GM23338 (cell line): ENCODE data around the gene ZNF106.

ENCODE experiments used
- CREB1 ChIP-seq: fragments of 250-450 bp; sonication (Bioruptor Pico); IDR thresholded peaks from 2 replicates; pipeline ENCODE4 v1.5.0; 2020; ENCODE audit warnings: low read depth, mild to moderate bottlenecking, moderate library complexity
- CTCF ChIP-seq, 2 experiments: fragments of 200-600 bp in 1 of 2; sonication (generic) in 1 of 2; conservative IDR thresholded peaks; 2 replicates each; pipeline versions ENCODE4 v1.5.1 to v1.6.1; 2016 to 2017; ENCODE audit warnings: antibody characterized with exemption in 2 of 2, low read depth in 2 of 2, mild to moderate bottlenecking in 2 of 2, moderate library complexity in 1 of 2
- ETS1 ChIP-seq: IDR thresholded peaks from 2 replicates; pipeline ENCODE4 v1.6.1; 2016; ENCODE audit warnings: antibody characterized with exemption
- EZH2 ChIP-seq: fragments of 200-600 bp; sonication (generic); IDR thresholded peaks from one replicate; pipeline ENCODE4 v1.8.0; 2017; ENCODE audit warnings: antibody characterized with exemption, mild to moderate bottlenecking, low read depth; ENCODE audit not compliant: unreplicated experiment
- EZH2phosphoT487 ChIP-seq: fragments of 200-600 bp; sonication (generic); IDR thresholded peaks from one replicate; pipeline ENCODE4 v1.8.1; 2018; ENCODE audit warnings: antibody characterized with exemption; ENCODE audit not compliant: unreplicated experiment
- JUNB ChIP-seq: IDR thresholded peaks from one replicate; pipeline ENCODE4 v1.6.1; 2016; ENCODE audit warnings: antibody characterized with exemption; ENCODE audit not compliant: unreplicated experiment
- NANOG ChIP-seq: IDR thresholded peaks from 2 replicates; pipeline ENCODE4 v1.6.1; 2016; ENCODE audit warnings: antibody characterized with exemption, borderline replicate concordance
- POLR2AphosphoS5 ChIP-seq: IDR thresholded peaks from 2 replicates; pipeline ENCODE4 v1.6.1; 2016; ENCODE audit warnings: antibody characterized with exemption, low read depth
- STAT1 ChIP-seq: IDR thresholded peaks from one replicate; pipeline ENCODE4 v1.6.1; 2016; ENCODE audit warnings: antibody characterized with exemption; ENCODE audit not compliant: unreplicated experiment
- ZNF114 ChIP-seq: fragments of 250-450 bp; sonication (Bioruptor Pico); IDR thresholded peaks from 2 replicates; pipeline ENCODE4 v1.5.0; 2020; ENCODE audit warnings: mild to moderate bottlenecking, moderate library complexity
- ZNF331 ChIP-seq: fragments of 250-450 bp; sonication (Bioruptor Pico); IDR thresholded peaks from 2 replicates; pipeline ENCODE4 v1.5.0; 2020; ENCODE audit warnings: low read depth, mild to moderate bottlenecking, moderate library complexity
- ZNF462 ChIP-seq: fragments of 250-450 bp; sonication (Bioruptor Pico); IDR thresholded peaks from 2 replicates; pipeline ENCODE4 v1.5.0; 2020; ENCODE audit warnings: mild to moderate bottlenecking, moderate library complexity
- TF ChIP-seq, protein P1 (sequence below): IDR thresholded peaks from one replicate; pipeline ENCODE4 v1.6.1; 2018; ENCODE audit warnings: antibody characterized with exemption; ENCODE audit not compliant: unreplicated experiment

- TF ChIP-seq POLR2AphosphoS5, result no peak
- TF ChIP-seq CTCF (conservative IDR thresholded peaks at IDR 0.05; ENCODE audit: low read depth in 2 of 2), result no peak
- TF ChIP-seq EZH2, result no peak
- TF ChIP-seq ZNF114 (CRISPR knock-in tag), result no peak
- TF ChIP-seq EZH2phosphoT487, result no peak
- no peak for TF ChIP-seq JUNB
- TF ChIP-seq, protein P1, sequence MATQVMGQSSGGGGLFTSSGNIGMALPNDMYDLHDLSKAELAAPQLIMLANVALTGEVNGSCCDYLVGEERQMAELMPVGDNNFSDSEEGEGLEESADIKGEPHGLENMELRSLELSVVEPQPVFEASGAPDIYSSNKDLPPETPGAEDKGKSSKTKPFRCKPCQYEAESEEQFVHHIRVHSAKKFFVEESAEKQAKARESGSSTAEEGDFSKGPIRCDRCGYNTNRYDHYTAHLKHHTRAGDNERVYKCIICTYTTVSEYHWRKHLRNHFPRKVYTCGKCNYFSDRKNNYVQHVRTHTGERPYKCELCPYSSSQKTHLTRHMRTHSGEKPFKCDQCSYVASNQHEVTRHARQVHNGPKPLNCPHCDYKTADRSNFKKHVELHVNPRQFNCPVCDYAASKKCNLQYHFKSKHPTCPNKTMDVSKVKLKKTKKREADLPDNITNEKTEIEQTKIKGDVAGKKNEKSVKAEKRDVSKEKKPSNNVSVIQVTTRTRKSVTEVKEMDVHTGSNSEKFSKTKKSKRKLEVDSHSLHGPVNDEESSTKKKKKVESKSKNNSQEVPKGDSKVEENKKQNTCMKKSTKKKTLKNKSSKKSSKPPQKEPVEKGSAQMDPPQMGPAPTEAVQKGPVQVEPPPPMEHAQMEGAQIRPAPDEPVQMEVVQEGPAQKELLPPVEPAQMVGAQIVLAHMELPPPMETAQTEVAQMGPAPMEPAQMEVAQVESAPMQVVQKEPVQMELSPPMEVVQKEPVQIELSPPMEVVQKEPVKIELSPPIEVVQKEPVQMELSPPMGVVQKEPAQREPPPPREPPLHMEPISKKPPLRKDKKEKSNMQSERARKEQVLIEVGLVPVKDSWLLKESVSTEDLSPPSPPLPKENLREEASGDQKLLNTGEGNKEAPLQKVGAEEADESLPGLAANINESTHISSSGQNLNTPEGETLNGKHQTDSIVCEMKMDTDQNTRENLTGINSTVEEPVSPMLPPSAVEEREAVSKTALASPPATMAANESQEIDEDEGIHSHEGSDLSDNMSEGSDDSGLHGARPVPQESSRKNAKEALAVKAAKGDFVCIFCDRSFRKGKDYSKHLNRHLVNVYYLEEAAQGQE, result no peak
- TF ChIP-seq ETS1, result no peak
- no peak for TF ChIP-seq CREB1 (CRISPR knock-in tag)
- no peak for TF ChIP-seq NANOG
- no peak for TF ChIP-seq ZNF331 (CRISPR knock-in tag)
- TF ChIP-seq STAT1, result no peak
- TF ChIP-seq ZNF462, result no peak
Measured at GRCh38 chr15:42499858-42500609, 9.1 kb upstream of the ZNF106 start.
